Hepatocyte (in vitro differentiated cells): ENCODE results near the gene RBCK1. TPM values are rescaled to one million over a fixed set of nuclear protein-coding genes. Genes with fewer than 3 reads are reported as not detected.
"Not testable (repeated sequence)": the region's sequence is repeated elsewhere in the genome, so short reads cannot be mapped to it uniquely, and the experiment has no call there.

ENCODE experiments used
- DNase-seq: peaks from one replicate; pipeline ENCODE4 v3.0.0-alpha.2; 2016; ENCODE audit warnings: low spot score
- H2AFZ ChIP-seq: fragments of 200-600 bp; sonication (generic); 2 replicates; pipeline ENCODE4 v1.6.0; 2016; ENCODE audit warnings: antibody characterized with exemption, mild to moderate bottlenecking
- H3K27ac ChIP-seq: fragments of 200-600 bp; sonication (generic); 2 replicates; pipeline ENCODE4 v1.5.1; 2016; ENCODE audit warnings: mild to moderate bottlenecking
- H3K27me3 ChIP-seq: fragments of 200-600 bp; sonication (generic); 2 replicates; pipeline ENCODE4 v1.6.1; 2016
- H3K36me3 ChIP-seq: fragments of 200-600 bp; sonication (generic); replicated peaks from 2 replicates; pipeline ENCODE4 v1.5.1; 2016; ENCODE audit warnings: low read depth; ENCODE audit not compliant: insufficient read depth
- H3K4me1 ChIP-seq: fragments of 200-600 bp; sonication (generic); 2 replicates; pipeline ENCODE4 v1.5.1; 2016; ENCODE audit warnings: mild to moderate bottlenecking, moderate library complexity; ENCODE audit not compliant: insufficient read depth
- H3K4me2 ChIP-seq: fragments of 200-600 bp; sonication (generic); 2 replicates; pipeline ENCODE4 v1.6.0; 2016
- H3K4me3 ChIP-seq: fragments of 200-600 bp; sonication (generic); 2 replicates; pipeline ENCODE4 v1.5.1; 2016; ENCODE audit warnings: mild to moderate bottlenecking
- H3K79me2 ChIP-seq: fragments of 200-600 bp; sonication (generic); 2 replicates; pipeline ENCODE4 v1.6.0; 2017; ENCODE audit warnings: mild to moderate bottlenecking
- H3K9me2 ChIP-seq: fragments of 200-600 bp; sonication (generic); replicated peaks from 2 replicates; pipeline ENCODE4 v1.6.0; 2017; ENCODE audit warnings: mild to moderate bottlenecking; ENCODE audit not compliant: insufficient read depth
- H3K9me3 ChIP-seq: fragments of 200-600 bp; sonication (generic); 2 replicates; pipeline ENCODE4 v1.5.1; 2016; ENCODE audit warnings: low read depth, mild to moderate bottlenecking
- H4K20me1 ChIP-seq: fragments of 200-600 bp; sonication (generic); 2 replicates; pipeline ENCODE4 v1.6.0; 2016; ENCODE audit warnings: mild to moderate bottlenecking; ENCODE audit not compliant: insufficient read depth, poor library complexity, severe bottlenecking
- CTCF ChIP-seq: fragments of 200-600 bp; sonication (generic); IDR thresholded peaks from 2 replicates; pipeline ENCODE4 v1.5.1; 2016; ENCODE audit warnings: antibody characterized with exemption, mild to moderate bottlenecking; ENCODE audit not compliant: poor library complexity
- EZH2 ChIP-seq: fragments of 200-600 bp; sonication (generic); IDR thresholded peaks from 2 replicates; pipeline ENCODE4 v1.6.1; 2016; ENCODE audit warnings: antibody characterized with exemption, mild to moderate bottlenecking, borderline replicate concordance
- EZH2phosphoT487 ChIP-seq: fragments of 200-600 bp; sonication (generic); IDR thresholded peaks from one replicate; pipeline ENCODE4 v1.6.1; 2018; ENCODE audit warnings: antibody characterized with exemption, mild to moderate bottlenecking, low read depth, moderate library complexity; ENCODE audit not compliant: unreplicated experiment, severe bottlenecking
- WGBS: methylation state at CpG from one replicate; pipeline ENCODE4 v1.1.6; 2016; ENCODE audit warnings: low lambda C conversion rate; ENCODE audit errors: missing lambda C conversion rate; 5-methylcytosine and 5-hydroxymethylcytosine counted together
- polyA plus RNA-seq: library from polyadenylated mRNA; unstranded; fragments of >200 nt; fragmentation: Nextera tagmentation; extraction: Ambion mirVana; gene quantifications from 2 replicates; pipeline ENCODE4 v1.2.1, GENCODE V29; 2016
- total RNA-seq: library from RNA; depleted of rRNA; stranded (reverse); fragments of >200 nt; gene quantifications from 2 replicates; pipeline ENCODE4 v1.2.3, GENCODE V29; 2014

RBCK1 gene
- total and polyA plus RNA-seq, 2 experiments from 2014 or later = 76.4 to 80.8 TPM

DNA sequence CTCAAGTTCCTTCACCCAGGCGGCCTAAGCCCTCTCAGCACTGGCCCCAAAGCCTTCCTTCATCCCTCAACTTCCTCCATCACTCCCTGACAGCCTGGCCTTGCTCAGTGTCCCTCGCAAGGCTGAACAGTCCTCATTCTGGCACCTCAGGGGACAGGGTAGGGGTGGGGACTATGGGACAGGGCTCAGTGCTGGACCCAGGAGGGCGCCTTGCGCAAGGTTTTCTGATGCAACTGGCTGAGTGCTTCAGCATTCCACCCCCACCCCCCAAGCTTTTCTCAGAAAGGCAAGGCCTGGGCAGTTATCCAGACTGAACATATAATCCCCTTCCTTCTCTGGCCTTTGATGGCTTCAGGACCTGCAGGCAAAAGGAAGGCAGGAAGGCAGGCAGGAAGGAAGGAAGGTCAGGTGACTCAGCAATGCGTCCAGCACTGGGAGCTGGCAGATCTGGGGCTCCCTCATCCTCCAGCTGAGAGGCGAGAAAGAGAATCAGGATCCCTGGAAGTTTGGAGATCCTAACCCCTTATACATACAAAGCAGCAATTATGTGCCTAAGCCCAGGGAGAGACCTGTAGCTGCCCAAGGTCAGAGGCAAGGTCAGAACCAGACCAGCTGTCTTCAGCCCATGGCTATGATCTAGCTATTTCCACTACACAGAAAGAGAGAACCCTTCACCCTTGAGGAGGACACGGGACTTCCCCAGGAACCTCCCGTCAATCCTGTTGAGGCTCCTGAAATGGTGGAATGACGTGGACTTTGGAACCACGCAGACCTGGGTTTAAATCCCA is 36.1 kb upstream of the RBCK1 start:
- no peak for TF ChIP-seq EZH2phosphoT487
- TF ChIP-seq EZH2 = no peak
- no peak for TF ChIP-seq CTCF
- Histone ChIP-seq H4K20me1 (no peaks in the 10 kb centered on the region), H3K4me3 (no peak overlapping the region), H3K9me2 (no peaks in the 10 kb centered on the region), H3K79me2 (no peaks in the 10 kb centered on the region), H3K36me3 (no peaks in the 10 kb centered on the region), H3K9me3 (no peaks in the 10 kb centered on the region), H3K27ac (peak overlapping the region; percentile 89), H3K27me3 (no peaks in the 10 kb centered on the region), H3K4me2 (peak overlapping the region; percentile 5), H2AFZ (no peak overlapping the region), H3K4me1 (peaks cover 34% of the 10 kb centered on the region)
- peak; percentile 89 for DNase-seq
- 70% methylated on average over 10 of the region's 10 CpGs for WGBS

DNA sequence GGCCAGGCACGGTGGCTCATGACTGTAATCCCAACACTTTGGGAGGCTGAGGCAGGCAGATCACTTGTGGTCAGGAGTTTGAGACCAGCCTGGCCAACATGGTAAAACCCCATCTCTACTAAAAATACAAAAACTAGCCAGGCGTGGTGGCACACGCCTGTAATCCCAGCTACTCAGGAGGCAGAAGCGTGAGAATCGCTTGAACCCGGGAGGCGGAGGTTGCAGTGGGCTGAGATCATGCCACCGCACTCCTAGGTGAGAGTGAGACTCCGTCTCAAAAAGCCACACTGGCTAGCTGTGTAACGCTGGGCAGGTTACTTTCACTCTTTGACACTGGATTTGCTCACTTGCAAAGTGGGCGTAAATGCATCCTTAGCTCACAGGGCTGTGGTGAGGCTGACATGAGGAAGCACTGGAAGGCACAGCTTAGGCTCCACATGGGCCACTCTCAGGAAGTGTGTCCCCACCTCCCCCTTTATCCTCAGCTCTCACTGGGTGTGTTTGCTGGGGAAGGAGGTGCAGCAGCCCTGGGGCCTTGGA is 35.5 kb upstream of the RBCK1 start:
- not testable (repeated sequence) for DNase-seq, H3K27me3 ChIP-seq, H4K20me1 ChIP-seq, H3K79me2 ChIP-seq, H2AFZ ChIP-seq, H3K4me2 ChIP-seq, H3K36me3 ChIP-seq, H3K4me3 ChIP-seq, H3K9me3 ChIP-seq, H3K9me2 ChIP-seq
- WGBS = 92% methylated on average over 11 of the region's 11 CpGs
- Histone ChIP-seq H3K4me1 (peaks cover 34% of the 10 kb centered on the region), H3K27ac (peak overlapping the region; percentile 89)

GRCh38 chr20:373171-373890 is 34.8 kb upstream of the RBCK1 start:
- Histone ChIP-seq H3K27me3 (no peaks in the 10 kb centered on the region), H3K9me3 (no peaks in the 10 kb centered on the region), H3K9me2 (no peaks in the 10 kb centered on the region), H3K4me1 (peaks cover 34% of the 10 kb centered on the region), H2AFZ (no peak overlapping the region), H3K36me3 (no peaks in the 10 kb centered on the region), H3K4me3 (no peak overlapping the region), H4K20me1 (no peaks in the 10 kb centered on the region), H3K27ac (peak overlapping the region; percentile 89), H3K4me2 (no peak overlapping the region), H3K79me2 (no peaks in the 10 kb centered on the region)
- 68% methylated on average over 9 of the region's 9 CpGs for WGBS
- TF ChIP-seq EZH2 (no peak), CTCF (no peak), EZH2phosphoT487 (no peak)
- DNase-seq = peak; percentile 84

GRCh38 chr20:375265-375889 is 32.7 kb upstream of the RBCK1 start:
- Histone ChIP-seq H3K27ac (no peak overlapping the region), H3K4me2 (no peak overlapping the region), H3K9me3 (no peaks in the 10 kb centered on the region), H3K4me3 (no peak overlapping the region), H3K4me1 (peaks cover 29% of the 10 kb centered on the region), H3K79me2 (no peaks in the 10 kb centered on the region), H3K9me2 (no peaks in the 10 kb centered on the region), H3K36me3 (no peaks in the 10 kb centered on the region), H2AFZ (no peak overlapping the region), H4K20me1 (no peaks in the 10 kb centered on the region), H3K27me3 (no peaks in the 10 kb centered on the region)
- TF ChIP-seq EZH2 (no peak), CTCF (no peak), EZH2phosphoT487 (no peak)
- 86% methylated on average over 10 of the region's 10 CpGs for WGBS
- no peak for DNase-seq
